Fibroblast of villous mesenchyme (primary cell): Measurements from ENCODE around the gene MT1H. TPM values are rescaled to one million over a fixed set of nuclear protein-coding genes. Genes with fewer than 3 reads are reported as not detected.
"Not testable (repeated sequence)": the region's sequence is repeated elsewhere in the genome, so short reads cannot be mapped to it uniquely, and the experiment has no call there.

Experiments
- DNase-seq: peaks from one replicate; pipeline ENCODE4 v3.0.0-alpha.2; 2010; ENCODE audit warnings: low read depth
- H3K4me3 ChIP-seq: 2 replicates; pipeline ENCODE4 v1.5.1; 2011; ENCODE audit warnings: low read depth, mild to moderate bottlenecking, low read length
- CTCF ChIP-seq: IDR thresholded peaks from 2 replicates; pipeline ENCODE4 v1.5.1; 2012; ENCODE audit warnings: low read depth, mild to moderate bottlenecking, low read length; ENCODE audit not compliant: insufficient read depth
- total RNA-seq: library from RNA; depleted of rRNA; stranded (reverse); fragments of >200 nt; gene quantifications from 2 replicates; pipeline ENCODE4 v1.2.3, GENCODE V29; 2012

The MT1H gene
- not detected in 2 replicates for total RNA-seq

DNA sequence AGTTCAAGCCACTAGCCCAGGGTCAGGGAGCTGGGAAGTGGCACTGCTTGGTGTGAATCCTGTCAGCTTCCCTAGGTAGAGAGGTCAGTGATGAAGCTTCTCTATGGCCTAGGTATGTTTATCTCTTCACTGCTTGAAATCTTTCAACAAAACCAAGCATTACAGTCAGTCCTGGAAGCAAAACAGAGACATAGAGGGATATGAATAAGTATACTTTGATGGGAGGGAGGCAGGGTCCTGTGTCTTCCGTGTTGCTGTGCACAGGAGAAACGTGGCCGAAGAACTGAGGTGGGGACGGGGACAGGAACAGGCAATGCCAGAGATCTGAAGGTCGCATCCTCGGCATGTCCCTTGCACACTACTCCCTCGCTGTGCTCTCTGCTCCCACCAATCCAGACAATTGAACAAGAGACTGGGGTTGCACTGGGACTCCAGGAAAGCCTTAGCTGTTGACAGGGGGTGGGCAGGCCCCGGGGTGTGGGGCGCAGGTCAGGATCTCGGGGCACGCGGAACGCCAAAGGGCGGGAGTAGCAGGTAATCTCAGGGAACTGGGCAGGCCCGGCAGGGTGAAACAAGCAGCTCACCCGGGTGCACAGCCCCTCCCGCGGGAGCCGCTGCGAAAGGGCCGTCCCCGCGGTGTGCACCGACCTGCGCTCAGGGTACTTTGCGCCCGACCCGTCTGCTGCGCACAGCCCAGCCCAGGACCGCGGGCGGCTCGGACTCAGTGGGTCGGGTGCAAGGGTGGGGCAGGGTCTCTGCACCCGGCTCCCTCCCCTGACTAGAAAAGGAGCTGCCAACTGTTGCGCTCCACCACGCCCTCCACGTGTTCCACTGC is at the start of gene MT1H:
MT1H (plus strand) TSS at position 810 of the 835 bp plus-strand sequence. CDS start 71 bp downstream, outside the sequence.
- DNase-seq = no peak
- H3K4me3 ChIP-seq = no peak within 1 kb of the TSS
- TF ChIP-seq CTCF = no peak

DNA sequence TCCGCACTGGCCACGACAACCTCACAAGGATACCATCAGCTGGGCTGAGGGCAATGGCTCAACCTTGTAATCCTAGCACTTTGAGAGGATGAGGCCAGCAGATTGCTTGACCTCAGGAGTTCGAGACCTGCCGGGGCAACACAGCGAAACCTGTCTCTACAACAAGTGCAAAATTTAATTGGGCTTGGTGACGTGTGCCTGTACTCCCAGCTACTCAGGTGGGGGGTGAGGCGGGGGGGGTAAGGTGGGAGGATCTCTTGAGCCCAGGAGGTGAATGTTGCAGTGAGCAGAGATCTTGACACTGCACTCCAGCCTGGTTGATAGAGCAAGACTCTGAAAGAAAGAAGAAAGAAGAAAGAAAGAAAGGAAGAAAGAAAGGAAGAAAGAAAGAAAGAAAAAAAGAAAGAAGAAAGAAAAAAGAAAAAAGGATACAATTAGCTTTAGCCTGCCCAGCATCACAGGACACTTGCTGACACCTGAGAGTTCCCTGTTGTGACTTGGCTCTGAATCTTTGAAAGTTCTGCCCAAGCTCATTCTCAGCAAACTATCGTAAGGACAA is 49.2 kb upstream of the MT1H start:
- no peak for DNase-seq
- H3K4me3 ChIP-seq = no peak overlapping the region
- TF ChIP-seq CTCF = no peak

DNA sequence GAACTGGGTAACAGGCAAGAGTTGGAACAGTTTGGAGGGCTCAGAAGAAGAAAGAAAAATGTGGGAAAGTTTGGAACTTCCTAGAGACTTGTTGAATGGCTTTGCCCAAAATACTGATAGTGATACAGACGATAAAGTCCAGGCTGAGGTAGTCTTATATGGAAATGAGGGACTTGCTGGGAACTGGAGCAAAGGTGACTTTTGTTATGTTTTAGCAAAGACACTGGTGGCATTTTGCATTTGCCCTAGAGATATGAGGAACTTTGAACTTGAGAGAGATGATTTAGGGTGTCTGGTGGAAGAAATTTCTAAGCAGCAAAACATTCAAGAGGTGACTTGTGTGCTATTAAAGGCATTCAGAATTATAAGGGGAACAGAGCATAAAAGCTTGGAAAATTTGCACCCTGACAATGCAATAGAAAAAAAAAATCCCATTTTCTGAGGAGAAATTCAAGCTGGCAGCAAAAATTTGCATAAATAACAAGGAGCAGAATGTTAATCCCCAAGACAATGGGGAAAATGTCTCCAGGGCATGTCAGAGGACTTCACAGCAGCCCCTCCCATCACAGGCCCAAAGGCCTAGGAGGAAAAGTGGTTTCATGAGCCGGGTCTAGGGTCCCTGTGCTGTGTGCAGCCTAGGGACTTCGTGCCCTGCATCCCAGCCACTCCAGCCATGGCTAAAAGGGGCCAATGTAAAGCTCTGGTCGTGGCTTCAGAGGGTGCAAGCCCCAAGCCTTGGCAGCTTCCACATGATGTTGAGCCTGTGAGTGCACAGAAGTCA is 47.8 kb upstream of the MT1H start:
- DNase-seq, H3K4me3 ChIP-seq: not testable (repeated sequence)

GRCh38 chr16:56623184-56623583 is 46.4 kb upstream of the MT1H start:
- DNase-seq, H3K4me3 ChIP-seq: not testable (repeated sequence)

DNA sequence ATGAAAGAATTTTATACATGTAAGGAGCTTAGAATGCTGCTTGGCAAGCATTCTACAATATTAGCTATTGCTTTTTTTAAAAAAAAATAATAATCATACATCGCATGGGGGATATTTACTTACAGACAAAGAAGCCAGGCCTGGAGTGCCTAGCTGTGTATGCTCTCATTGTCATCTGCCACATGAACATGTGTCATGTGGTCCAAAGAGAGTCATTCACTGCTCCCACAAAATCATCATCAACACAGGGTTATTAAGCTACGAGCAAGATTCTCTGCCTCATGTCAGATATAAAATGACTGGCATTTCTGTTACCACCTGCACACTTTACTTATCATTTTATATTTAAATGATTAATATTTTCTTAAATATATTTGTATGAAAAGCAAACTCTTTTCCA is 46.0 kb upstream of the MT1H start:
- DNase-seq = no peak
- no peak for TF ChIP-seq CTCF
- H3K4me3 ChIP-seq = no peak overlapping the region

DNA sequence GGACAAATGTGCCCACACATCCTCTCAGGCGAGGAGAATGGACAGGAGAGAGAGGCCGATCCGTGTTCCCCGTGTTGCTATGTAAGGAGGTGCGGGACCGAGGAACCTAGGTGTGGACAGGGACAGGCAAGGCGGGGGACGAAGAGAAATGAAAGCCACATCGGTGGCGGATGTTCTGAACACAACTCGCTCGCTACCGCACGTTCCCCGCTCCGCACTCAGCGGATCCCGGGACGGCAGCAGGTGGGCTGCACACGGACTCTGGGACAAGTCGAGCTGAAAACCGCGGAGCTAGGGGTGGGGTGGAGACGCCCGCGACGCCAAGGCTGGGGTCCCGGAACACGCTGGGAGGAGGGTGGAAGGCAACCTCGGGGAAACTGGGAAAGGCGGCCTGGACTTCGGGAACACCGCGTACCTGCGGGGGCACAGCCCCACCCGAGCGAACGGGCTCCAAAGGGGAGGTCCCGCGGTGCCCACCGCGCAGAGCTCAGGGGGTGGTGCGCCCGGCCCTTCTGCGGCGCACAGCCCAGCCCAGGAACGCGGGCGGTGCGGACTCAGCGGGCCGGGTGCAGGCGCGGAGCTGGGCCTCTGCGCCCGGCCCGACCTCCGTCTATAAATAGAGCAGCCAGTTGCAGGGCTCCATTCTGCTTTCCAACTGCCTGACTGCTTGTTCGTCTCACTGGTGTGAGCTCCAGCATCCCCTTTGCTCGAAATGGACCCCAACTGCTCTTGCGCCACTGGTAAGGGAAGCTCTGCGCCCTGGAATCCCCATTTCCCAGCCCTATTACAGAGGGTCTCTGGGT is 44.3 kb upstream of the MT1H start, which contains the start of gene MT1E:
MT1E (plus strand) TSS at position 642 of the 803 bp plus-strand sequence; CDS start at position 713, 71 bp downstream.
- H3K4me3 ChIP-seq = peak within 1 kb of the TSS; percentile 67
- DNase-seq = peak; percentile 69
- no peak for TF ChIP-seq CTCF

- DNase-seq = peak; percentile 81
- TF ChIP-seq CTCF = no peak
Measured at GRCh38 chr16:56625943-56626654, 43.5 kb upstream of the MT1H start.

More at GRCh38 chr16:56625943-56626654, 43.5 kb upstream of the MT1H start:
- H3K4me3 ChIP-seq = peak overlapping the region; percentile 67
